DMS153 (cell line): Measurements from ENCODE around the gene FGF12.
A peak's percentile ranks its signal among the peaks of the same experiment; 100 is the strongest.
"Not testable (repeated sequence)": the region's sequence is repeated elsewhere in the genome, so short reads cannot be mapped to it uniquely, and the experiment has no call there.

Source experiments
- DNase-seq: peaks from one replicate; lab custom pipeline; 2025; lab: John Stamatoyannopoulos, UW

The FGF12 gene

GRCh38 chr3:192727032-192727847, at the start of gene FGF12:
Gene FGF12, minus strand, starts transcription at chr3:192727541.
- peak; percentile 82 for DNase-seq

GRCh38 chr3:192774341-192774740, 47.0 kb upstream of the FGF12 start:
- DNase-seq: not testable (repeated sequence)

- DNase-seq: peak; percentile 6
Observed at GRCh38 chr3:192772240-192772894, 45.0 kb upstream of the FGF12 start.

- DNase-seq: no peak
Observed at GRCh38 chr3:192758654-192759053, 31.3 kb upstream of the FGF12 start.

GRCh38 chr3:192751148-192751547, 23.8 kb upstream of the FGF12 start:
- DNase-seq: no peak

GRCh38 chr3:192750201-192750600, 22.9 kb upstream of the FGF12 start:
- no peak for DNase-seq

- no peak for DNase-seq
Observed at GRCh38 chr3:192747746-192748145, 20.4 kb upstream of the FGF12 start.

DNA sequence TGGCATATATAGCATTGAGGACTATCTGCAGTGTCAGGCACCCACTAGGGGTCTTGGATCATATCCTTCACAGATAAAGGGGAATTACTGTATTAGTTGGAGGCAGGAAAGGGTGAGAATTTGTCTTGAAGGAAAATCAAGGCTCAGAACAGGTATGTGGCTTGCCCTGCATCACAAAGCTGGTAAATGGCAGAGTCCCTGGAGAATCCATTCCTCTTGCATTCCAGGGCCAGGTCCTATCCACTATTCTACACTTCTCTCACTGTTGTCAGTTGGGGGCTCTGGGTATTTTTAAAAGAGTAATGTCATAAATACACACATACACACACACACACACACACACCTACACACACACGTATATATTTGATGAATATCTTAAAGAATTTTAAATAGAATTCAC, 19.8 kb upstream of the FGF12 start:
- no peak for DNase-seq

DNA sequence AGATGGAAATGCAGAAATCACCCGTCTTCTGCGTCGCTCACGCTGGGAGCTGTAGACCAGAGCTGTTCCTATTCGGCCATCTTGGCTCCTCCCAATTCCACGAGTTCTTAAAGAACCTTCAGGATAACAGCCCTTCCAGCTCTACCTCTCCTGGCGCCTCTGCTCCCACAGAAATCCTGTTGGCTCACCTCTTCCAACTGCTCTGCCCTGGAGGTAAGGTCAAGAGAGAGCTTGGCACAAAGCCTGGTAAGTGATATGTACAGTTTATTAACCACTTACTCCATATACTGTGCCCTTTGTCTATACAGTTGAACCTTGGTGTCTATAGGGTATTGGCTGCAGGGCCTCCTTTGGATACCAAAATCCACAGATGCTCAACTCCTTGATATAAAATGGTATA, 17.8 kb upstream of the FGF12 start:
- DNase-seq: no peak

GRCh38 chr3:192744604-192745003, 17.3 kb upstream of the FGF12 start:
- DNase-seq: not testable (repeated sequence)

GRCh38 chr3:192737506-192737905, 10.2 kb upstream of the FGF12 start:
- DNase-seq: no peak

GRCh38 chr3:192731233-192731632, 3.9 kb upstream of the FGF12 start:
- DNase-seq: no peak

DNA sequence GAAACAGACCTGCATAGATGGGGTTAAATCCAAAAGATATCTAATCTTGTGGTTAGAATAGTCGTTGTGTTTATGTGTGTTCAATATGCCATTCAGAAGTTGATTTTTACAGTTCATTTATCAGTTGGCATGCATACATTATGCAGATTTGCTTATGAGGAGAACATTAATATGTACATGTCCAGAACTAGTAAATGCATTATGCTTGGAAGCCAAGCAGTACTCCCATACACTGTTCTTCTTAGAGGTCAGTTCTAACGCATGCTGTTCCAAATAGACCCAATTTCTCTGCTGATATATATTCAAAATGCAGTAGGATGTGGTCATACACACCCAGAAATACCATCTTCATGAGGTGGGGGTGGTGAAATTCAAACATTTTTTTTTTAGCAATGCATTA, 956 bp downstream of the FGF12 start:
- no peak for DNase-seq

DNA sequence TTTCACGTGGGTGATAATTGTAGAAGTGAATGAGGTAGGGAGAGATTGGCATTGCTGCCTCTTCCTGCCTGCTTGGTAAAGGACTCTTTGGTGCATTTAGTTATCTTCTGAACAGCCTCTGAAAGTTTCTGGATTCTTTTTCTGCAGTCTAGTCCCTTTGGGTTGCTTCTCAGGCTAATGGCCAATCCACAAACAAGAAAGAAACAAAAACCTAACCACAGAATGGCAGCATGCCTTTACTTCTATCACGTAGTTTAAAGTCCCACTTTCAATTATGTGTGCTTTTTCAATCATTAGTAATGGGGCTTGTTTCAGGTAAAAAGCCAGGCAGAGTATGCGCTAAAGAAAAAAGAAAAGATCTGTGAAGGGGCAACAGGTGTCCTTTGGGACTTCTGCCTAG, 7.4 kb downstream of the FGF12 start:
- DNase-seq: no peak

DNA sequence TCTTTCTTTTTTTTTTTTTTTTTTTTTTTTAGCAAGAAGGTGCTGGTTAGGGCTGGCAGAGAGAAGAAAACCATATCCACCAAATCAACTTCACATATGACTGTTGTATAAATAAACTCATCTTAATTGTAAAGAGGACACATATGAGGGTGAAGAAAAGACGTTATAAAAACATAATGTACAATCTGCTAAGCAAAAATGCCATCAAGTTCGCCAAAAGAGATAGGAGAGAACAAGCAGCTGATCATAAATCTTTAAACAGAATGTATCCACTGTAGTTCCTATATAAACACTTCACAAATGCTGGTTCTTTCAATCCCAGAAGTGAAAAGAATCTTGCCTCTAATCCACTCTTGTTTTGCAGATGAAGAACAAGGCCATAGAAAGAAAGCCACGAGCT, 9.2 kb downstream of the FGF12 start:
- DNase-seq: no peak

DNA sequence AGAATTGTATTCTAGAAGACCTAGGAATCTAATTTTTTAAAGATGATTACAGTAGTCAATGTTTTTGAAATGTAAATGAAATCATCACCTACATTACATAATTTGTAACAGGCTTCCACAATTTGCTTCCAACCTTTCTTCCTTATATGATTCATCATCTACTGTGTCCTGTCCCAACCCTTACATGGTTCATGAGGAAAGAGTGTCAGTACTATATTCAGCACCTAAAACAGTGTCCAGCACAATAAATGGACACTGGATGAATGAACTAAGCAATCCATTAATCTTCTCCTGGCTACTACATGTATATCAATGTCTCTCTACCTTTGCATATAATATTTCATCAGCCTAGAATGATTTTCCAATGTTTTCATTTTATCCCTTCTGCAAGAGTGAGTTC, 12.2 kb downstream of the FGF12 start:
- no peak for DNase-seq

- not testable (repeated sequence) for DNase-seq
Observed at GRCh38 chr3:192711126-192711525, 16.2 kb downstream of the FGF12 start.

- no peak for DNase-seq
Observed at GRCh38 chr3:192710366-192710765, 17.0 kb downstream of the FGF12 start.

- no peak for DNase-seq
Observed at GRCh38 chr3:192706272-192706671, 21.1 kb downstream of the FGF12 start.

DNA sequence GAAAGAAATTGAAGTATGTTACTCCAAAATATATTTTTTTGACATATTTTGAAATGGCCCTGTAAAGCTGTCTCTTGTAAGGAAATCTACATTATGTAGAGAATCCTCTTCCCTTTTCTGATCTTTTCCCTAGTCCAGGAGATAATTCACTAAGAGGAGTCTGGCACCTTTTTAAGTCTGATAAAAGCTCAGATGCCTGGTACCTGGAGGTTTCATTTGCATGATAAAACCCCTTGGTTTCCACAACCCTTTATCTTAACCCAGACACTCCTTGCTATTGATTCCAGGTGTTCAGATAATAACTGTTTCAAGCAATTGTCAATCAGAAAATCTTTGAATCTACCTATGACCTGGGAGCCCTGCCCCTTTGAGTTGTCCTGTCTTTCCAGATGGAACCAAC, 26.5 kb downstream of the FGF12 start:
- no peak for DNase-seq

DNA sequence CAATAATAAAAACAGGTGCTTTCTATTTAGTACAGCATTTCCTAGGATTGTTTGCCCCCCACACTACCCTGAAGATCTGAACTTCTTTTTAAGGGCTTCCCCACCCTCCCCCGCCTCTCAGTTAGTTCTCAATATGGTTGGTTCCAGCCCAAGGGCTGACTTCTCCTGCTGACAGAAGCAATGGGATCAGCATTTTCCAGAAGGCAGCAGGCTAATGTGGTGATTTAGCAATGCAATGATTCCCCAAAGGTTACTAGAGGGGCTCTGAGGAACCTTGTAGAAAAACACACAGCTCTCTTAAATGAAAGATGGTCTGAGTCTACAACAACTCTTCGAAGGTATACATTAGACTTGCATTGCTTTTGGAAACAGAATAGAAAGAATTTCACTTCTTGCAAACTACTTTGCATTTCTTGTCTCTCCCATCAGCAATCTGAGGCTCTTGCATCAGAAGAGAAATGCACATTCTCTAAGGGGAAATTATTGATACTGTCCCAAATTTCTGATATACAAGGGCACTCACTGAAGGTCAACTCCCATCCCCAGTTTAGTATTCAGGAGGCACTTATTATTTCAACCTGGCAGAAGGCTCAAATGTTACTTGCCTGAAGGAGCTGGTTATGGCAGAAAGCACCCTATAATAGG, 30.3 kb downstream of the FGF12 start:
- no peak for DNase-seq

DNA sequence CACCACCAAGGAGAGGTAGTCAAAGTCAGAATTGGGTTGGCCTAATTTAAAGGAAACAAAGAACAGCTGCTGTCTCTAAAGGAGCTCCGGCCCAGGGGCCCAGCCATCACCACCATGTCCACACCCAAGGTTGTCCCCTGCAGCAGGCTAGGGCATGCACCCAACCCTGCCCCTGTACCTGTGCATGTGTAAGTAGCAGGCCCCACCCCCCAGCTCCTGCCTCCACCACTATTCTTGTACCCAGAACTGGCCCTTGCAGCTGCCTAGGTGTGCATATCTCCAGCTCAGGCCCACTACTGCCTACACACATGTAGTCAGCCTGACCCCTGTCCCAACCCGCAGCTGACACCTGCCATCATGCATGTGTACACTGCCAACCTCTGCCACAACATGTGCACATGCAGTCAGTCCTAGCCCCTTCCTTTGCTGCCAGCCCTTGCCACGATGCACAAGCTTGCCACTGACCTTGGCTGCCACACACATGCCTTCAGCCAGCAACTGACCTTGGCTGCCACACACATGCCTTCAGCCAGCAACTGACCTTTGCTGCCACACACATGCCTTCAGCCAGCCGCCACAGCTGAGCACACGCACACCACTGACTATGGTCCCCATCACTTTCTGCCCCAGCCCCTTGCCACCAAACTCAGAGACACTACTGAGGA, 39.7 kb downstream of the FGF12 start:
- DNase-seq: no peak

DNA sequence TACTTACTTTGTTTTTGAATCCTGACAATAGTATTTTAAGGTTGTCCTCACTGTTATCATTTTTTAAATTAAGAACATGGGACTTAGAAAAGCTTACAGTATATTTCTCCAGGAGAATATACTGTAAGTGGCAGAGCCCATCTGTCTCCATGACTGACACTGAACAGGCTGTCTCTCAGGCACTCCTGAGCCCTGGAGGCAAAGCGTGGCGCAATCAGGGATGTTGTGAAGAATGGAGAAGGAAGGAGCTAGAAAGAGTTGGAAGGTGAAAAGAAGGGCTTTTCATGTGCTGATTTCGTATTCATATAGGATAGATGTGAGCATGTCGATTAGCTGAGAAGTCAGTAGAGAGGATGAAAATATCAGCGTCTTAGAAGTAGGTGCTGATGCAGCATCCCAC, 41.5 kb downstream of the FGF12 start:
- DNase-seq: no peak
